H9 (cell line): ENCODE measurements around the gene PATL2. TPM values are rescaled to one million over a fixed set of nuclear protein-coding genes. Genes with fewer than 3 reads are reported as not detected.

Experiments used
- DNase-seq: peaks from one replicate; pipeline ENCODE4 v3.0.0-alpha.2; 2017
- H2AFZ ChIP-seq: one replicate; pipeline ENCODE4 v1.6.1; 2013; ENCODE audit warnings: mild to moderate bottlenecking, low read length, control low read depth, moderate library complexity
- H2AK5ac ChIP-seq: 2 replicates; pipeline ENCODE4 v1.6.1; 2013; ENCODE audit warnings: low read length, control low read depth, mixed read lengths; ENCODE audit not compliant: insufficient read length
- H2BK120ac ChIP-seq: one replicate; pipeline ENCODE4 v1.6.1; 2013; ENCODE audit warnings: low read depth, mild to moderate bottlenecking, low read length, control low read depth, inconsistent platforms; ENCODE audit not compliant: poor library complexity, severe bottlenecking
- H2BK12ac ChIP-seq: 2 replicates; pipeline ENCODE4 v1.6.1; 2013; ENCODE audit warnings: low read length, control low read depth, mixed read lengths, low read depth; ENCODE audit not compliant: insufficient read length
- H2BK15ac ChIP-seq: 2 replicates; pipeline ENCODE4 v1.6.1; 2013; ENCODE audit warnings: low read depth, low read length, control low read depth
- H2BK20ac ChIP-seq: one replicate; pipeline ENCODE4 v1.6.1; 2013; ENCODE audit warnings: low read depth, mild to moderate bottlenecking, low read length, control low read depth, inconsistent platforms; ENCODE audit not compliant: poor library complexity, severe bottlenecking
- H2BK5ac ChIP-seq: 2 replicates; pipeline ENCODE4 v1.6.1; 2013; ENCODE audit warnings: low read length, control low read depth, mixed read lengths; ENCODE audit not compliant: insufficient read length
- H3K14ac ChIP-seq: 2 replicates; pipeline ENCODE4 v1.6.1; 2013; ENCODE audit warnings: low read length, control low read depth; ENCODE audit not compliant: insufficient read depth
- H3K18ac ChIP-seq: 2 replicates; pipeline ENCODE4 v1.6.1; 2013; ENCODE audit warnings: low read depth, mild to moderate bottlenecking, mixed read lengths, low read length, control low read depth; ENCODE audit not compliant: insufficient read length
- H3K23ac ChIP-seq: 2 replicates; pipeline ENCODE4 v1.6.1; 2013; ENCODE audit warnings: low read length, control low read depth, mixed read lengths, low read depth; ENCODE audit not compliant: insufficient read length
- H3K23me2 ChIP-seq: 2 replicates; pipeline ENCODE4 v1.6.1; 2013; ENCODE audit warnings: low read depth, mild to moderate bottlenecking, mixed read lengths, low read length, control low read depth; ENCODE audit not compliant: insufficient read length, poor library complexity, severe bottlenecking
- H3K27ac ChIP-seq: 2 replicates; pipeline ENCODE4 v1.5.1; 2013; ENCODE audit warnings: low read length, control low read depth, mixed read lengths, low read depth; ENCODE audit not compliant: insufficient read length
- H3K27me3 ChIP-seq: 2 replicates; pipeline ENCODE4 v1.6.1; 2013; ENCODE audit warnings: low read length, control low read depth, inconsistent platforms; ENCODE audit not compliant: insufficient read depth
- H3K4ac ChIP-seq: 2 replicates; pipeline ENCODE4 v1.6.1; 2013; ENCODE audit warnings: low read depth, mild to moderate bottlenecking, control low read depth, inconsistent platforms, low read length, moderate library complexity
- H3K4me1 ChIP-seq: 2 replicates; pipeline ENCODE4 v1.6.1; 2013; ENCODE audit warnings: low read length, control low read depth, inconsistent platforms; ENCODE audit not compliant: insufficient read depth
- H3K4me2 ChIP-seq: 2 replicates; pipeline ENCODE4 v1.6.1; 2013; ENCODE audit warnings: low read length, control low read depth, mixed read lengths; ENCODE audit not compliant: insufficient read length, insufficient read depth
- H3K56ac ChIP-seq: 2 replicates; pipeline ENCODE4 v1.6.1; 2013; ENCODE audit warnings: low read depth, mild to moderate bottlenecking, mixed read lengths, low read length, control low read depth; ENCODE audit not compliant: insufficient read length
- H3K79me1 ChIP-seq: 2 replicates; pipeline ENCODE4 v1.6.1; 2013; ENCODE audit warnings: low read depth, mild to moderate bottlenecking, moderate library complexity, low read length, control low read depth, inconsistent platforms; ENCODE audit not compliant: insufficient read depth, poor library complexity, severe bottlenecking
- H3K79me2 ChIP-seq: 2 replicates; pipeline ENCODE4 v1.6.1; 2013; ENCODE audit warnings: low read length, control low read depth, inconsistent platforms; ENCODE audit not compliant: insufficient read depth
- H3K9ac ChIP-seq: 2 replicates; pipeline ENCODE4 v1.6.1; 2013; ENCODE audit warnings: low read length, control low read depth, mixed read lengths; ENCODE audit not compliant: insufficient read length; ENCODE audit errors: extremely low read depth
- H3K9me3 ChIP-seq: one replicate; pipeline ENCODE4 v1.6.1; 2013; ENCODE audit warnings: low read depth, low read length, inconsistent platforms; ENCODE audit not compliant: control insufficient read depth
- H3T11ph ChIP-seq: one replicate; pipeline ENCODE4 v1.6.1; 2013; ENCODE audit warnings: mild to moderate bottlenecking, low read length, control low read depth, inconsistent platforms
- H4K20me1 ChIP-seq: one replicate; pipeline ENCODE4 v1.6.1; 2013; ENCODE audit not compliant: control insufficient read depth, insufficient read length, insufficient read depth
- H4K5ac ChIP-seq: 2 replicates; pipeline ENCODE4 v1.6.1; 2013; ENCODE audit warnings: low read depth, mild to moderate bottlenecking, mixed read lengths, low read length, control low read depth; ENCODE audit not compliant: insufficient read length
- H4K8ac ChIP-seq: replicated peaks from 2 replicates; pipeline ENCODE4 v1.6.1; 2013; ENCODE audit warnings: low read length, control low read depth, mixed read lengths, low read depth; ENCODE audit not compliant: insufficient read length
- H4K91ac ChIP-seq: 2 replicates; pipeline ENCODE4 v1.6.1; 2013; ENCODE audit warnings: low read depth, mild to moderate bottlenecking, moderate library complexity, mixed read lengths, low read length, control low read depth; ENCODE audit not compliant: insufficient read length
- H3K27ac Mint-ChIP-seq, 3 experiments: 2 replicates in 2 of 3; 3 replicates in 1 of 3; pipeline ENCODE4 v1.8.0; 2020 to 2021; ENCODE audit warnings: mixed read lengths in 3 of 3, mild to moderate bottlenecking in 1 of 3, moderate library complexity in 1 of 3
- H3K27me3 Mint-ChIP-seq: 2 replicates; pipeline ENCODE4 v1.8.0; 2021; ENCODE audit warnings: low read depth, mild to moderate bottlenecking, moderate library complexity, mixed read lengths
- H3K36me3 Mint-ChIP-seq, 3 experiments: 2 replicates in 2 of 3; 3 replicates in 1 of 3; pipeline ENCODE4 v1.8.0; 2020 to 2021; ENCODE audit warnings: low read depth in 3 of 3, mixed read lengths in 3 of 3; ENCODE audit not compliant: insufficient read depth in 1 of 3
- H3K4me1 Mint-ChIP-seq, 2 experiments: 2 replicates each; pipeline ENCODE4 v1.8.0; 2020; ENCODE audit warnings: mixed read lengths in 2 of 2
- H3K4me3 Mint-ChIP-seq, 2 experiments: 2 replicates in 1 of 2; 3 replicates in 1 of 2; pipeline ENCODE4 v1.8.0; 2020 to 2021; ENCODE audit warnings: mild to moderate bottlenecking in 2 of 2, mixed read lengths in 2 of 2, moderate library complexity in 1 of 2
- H3K9me3 Mint-ChIP-seq, 2 experiments: 2 replicates in 1 of 2; 3 replicates in 1 of 2; pipeline ENCODE4 v1.8.0; 2020; ENCODE audit warnings: mild to moderate bottlenecking in 2 of 2, mixed read lengths in 2 of 2, moderate library complexity in 1 of 2
- WGBS: extraction: QIAGEN DNeasy Blood & Tissue Kit; methylation state at CpG from one replicate; pipeline ENCODE4 v1.1.7; 2013; ENCODE audit warnings: missing lambda C conversion rate, low lambda C conversion rate, mixed read lengths; ENCODE audit not compliant: insufficient read length; ENCODE audit errors: extremely low coverage; 5-methylcytosine and 5-hydroxymethylcytosine counted together
- total RNA-seq: library from RNA; stranded (reverse); gene quantifications from 2 replicates; pipeline ENCODE4 v1.2.1, GENCODE V29; 2021
- TF ChIP-seq, protein P1 (sequence below): fragments of 200-600 bp; sonication (generic); conservative IDR thresholded peaks from 3 replicates; pipeline ENCODE4 v1.8.0; 2021; ENCODE audit warnings: antibody characterized with exemption, mild to moderate bottlenecking

Gene PATL2
- total RNA-seq, 1 experiment from 2014 or later = 0.46 TPM

- Histone ChIP-seq H3K79me1 (no peaks in the 10 kb centered on the region), H2BK5ac (no peak overlapping the region), H4K91ac (no peak overlapping the region), H3K23me2 (peaks cover 13% of the 10 kb centered on the region), H3K9me3 (no peaks in the 10 kb centered on the region), H3T11ph (no peak overlapping the region), H3K23ac (no peak overlapping the region), H3K18ac (no peak overlapping the region), H3K56ac (no peak overlapping the region), H4K20me1 (no peaks in the 10 kb centered on the region), H2BK12ac (no peak overlapping the region), H3K4me1 (no peaks in the 10 kb centered on the region), H4K8ac (no peak overlapping the region), H3K9ac (no peak overlapping the region), H2AK5ac (no peak overlapping the region), H3K27me3 (no peaks in the 10 kb centered on the region; the same call in 1 of the 2 replicates), H2BK120ac (no peak overlapping the region), H3K4ac (no peak overlapping the region), H2BK20ac (no peak overlapping the region), H4K5ac (no peak overlapping the region), H3K4me2 (no peak overlapping the region), H3K14ac (no peak overlapping the region), H2AFZ (no peak overlapping the region), H3K79me2 (no peaks in the 10 kb centered on the region; the same call in 1 of the 2 replicates), H3K27ac (no peak overlapping the region), H2BK15ac (no peak overlapping the region)
- no peaks in the 10 kb centered on the region for H3K9me3 Mint-ChIP-seq
- H3K4me1 Mint-ChIP-seq = peaks cover 6 to 7% of the 10 kb centered on the region in 2 experiments
- no peak overlapping the region; a peak in 1 of 5 replicates for H3K4me3 Mint-ChIP-seq
- TF ChIP-seq, protein P1, sequence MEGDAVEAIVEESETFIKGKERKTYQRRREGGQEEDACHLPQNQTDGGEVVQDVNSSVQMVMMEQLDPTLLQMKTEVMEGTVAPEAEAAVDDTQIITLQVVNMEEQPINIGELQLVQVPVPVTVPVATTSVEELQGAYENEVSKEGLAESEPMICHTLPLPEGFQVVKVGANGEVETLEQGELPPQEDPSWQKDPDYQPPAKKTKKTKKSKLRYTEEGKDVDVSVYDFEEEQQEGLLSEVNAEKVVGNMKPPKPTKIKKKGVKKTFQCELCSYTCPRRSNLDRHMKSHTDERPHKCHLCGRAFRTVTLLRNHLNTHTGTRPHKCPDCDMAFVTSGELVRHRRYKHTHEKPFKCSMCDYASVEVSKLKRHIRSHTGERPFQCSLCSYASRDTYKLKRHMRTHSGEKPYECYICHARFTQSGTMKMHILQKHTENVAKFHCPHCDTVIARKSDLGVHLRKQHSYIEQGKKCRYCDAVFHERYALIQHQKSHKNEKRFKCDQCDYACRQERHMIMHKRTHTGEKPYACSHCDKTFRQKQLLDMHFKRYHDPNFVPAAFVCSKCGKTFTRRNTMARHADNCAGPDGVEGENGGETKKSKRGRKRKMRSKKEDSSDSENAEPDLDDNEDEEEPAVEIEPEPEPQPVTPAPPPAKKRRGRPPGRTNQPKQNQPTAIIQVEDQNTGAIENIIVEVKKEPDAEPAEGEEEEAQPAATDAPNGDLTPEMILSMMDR = peak; percentile 59; the same call in 2 of the 3 replicates
- no peak overlapping the region for H3K27ac Mint-ChIP-seq
- peaks cover 15% of the 10 kb centered on the region for H3K27me3 Mint-ChIP-seq
- no CpG with 5 or more reads among the region's 5 CpGs for WGBS
- no peak for DNase-seq
- peaks cover 2 to 15% (median 14%) of the 10 kb centered on the region in 3 experiments; a peak in 6 of 7 replicates for H3K36me3 Mint-ChIP-seq
Observed at GRCh38 chr15:44713006-44713966, 2.2 kb upstream of the PATL2 start.
